ENCODE results near the gene MAP1B.

GRCh38 chr5:72191404-72191803, 84.1 kb downstream of the MAP1B start:
- no peak for TF ChIP-seq CTCF (IDR thresholded peaks at IDR 0.05; ENCODE audit: low read depth, low read length, missing input control)
- TF ChIP-seq EGR1 (IDR thresholded peaks at IDR 0.05; ENCODE audit: low read depth in 2 of 2), result no peak
- TF ChIP-seq MAX (IDR thresholded peaks at IDR 0.05), result no peak
- no peak for TF ChIP-seq JUND (IDR thresholded peaks at IDR 0.05)
- no peak for TF ChIP-seq HNF4A (conservative IDR thresholded peaks at IDR 0.05)
- TF ChIP-seq TAF1 (conservative IDR thresholded peaks at IDR 0.05), result no peak
- TF ChIP-seq GABPA (IDR thresholded peaks at IDR 0.05 in 1 of 2, conservative IDR thresholded peaks at IDR 0.05 in 1 of 2), result no peak
- no peak for TF ChIP-seq RXRA (IDR thresholded peaks at IDR 0.05)
- no peak for TF ChIP-seq FOXA1 (IDR thresholded peaks at IDR 0.05)
- no peak for TF ChIP-seq REST (IDR thresholded peaks at IDR 0.05)
